Spleen (tissue), 7 donors: ENCODE results near the gene NUCB2.

ENCODE experiments used
- CTCF ChIP-seq, 11 experiments: fragments of 200-600 bp in 7 of 11; fragments of 450-650 bp in 4 of 11; sonication (generic) in 4 of 11; IDR thresholded peaks in 8 of 11; conservative IDR thresholded peaks in 3 of 11; 1 replicate in 7 of 11; 2 replicates in 4 of 11; pipeline versions ENCODE4 v1.4.0 to v1.8.0; 2016 to 2021; ENCODE audit warnings: antibody characterized with exemption in 11 of 11, inconsistent platforms in 4 of 11, mild to moderate bottlenecking in 1 of 11
- POLR2A ChIP-seq, 3 donors: fragments of 450-650 bp; IDR thresholded peaks; one replicate each; pipeline ENCODE4 v1.5.1; 2017; ENCODE audit warnings: antibody characterized with exemption in 3 of 3, mild to moderate bottlenecking in 1 of 3
- donor health status: DM: no; HTN: no; CAD: no; lungs with moderate emphysema.
- donor health status: DM: no; HTN: no; CAD: no.
- donor health status: DM: no; HTN: no; CAD: no.

- no peak for TF ChIP-seq CTCF (IDR thresholded peaks at IDR 0.05 in 8 of 11, conservative IDR thresholded peaks at IDR 0.05 in 3 of 11)
- TF ChIP-seq POLR2A (IDR thresholded peaks at IDR 0.05): no peak
Observed at GRCh38 chr11:17328871-17329494, 52.4 kb downstream of the NUCB2 start.
